H1 (cell line): ENCODE measurements around the gene OPALIN. TPM values are rescaled to one million over a fixed set of nuclear protein-coding genes. Genes with fewer than 3 reads are reported as not detected.

Experiments used
- CTCF ChIA-PET: fragments of 300-600 bp; sonication (Branson Sonifier 250); formaldehyde crosslinking; loops from one replicate; lab custom pipeline; 2021; ENCODE audit not compliant: partially characterized antibody; lab: Charles Lee
- POLR2A ChIA-PET: fragments of 300-600 bp; sonication (Branson Sonifier 250); formaldehyde crosslinking; loops from one replicate; lab custom pipeline; 2021; ENCODE audit warnings: inconsistent platforms; ENCODE audit not compliant: partially characterized antibody; lab: Charles Lee
- DNase-seq, 2 experiments: peaks; one replicate each; pipeline versions ENCODE4 v3.0.0 to v3.0.0-alpha.2; 2010 to 2022; ENCODE audit warnings: low spot score in 2 of 2, low read depth in 1 of 2, mixed read lengths in 1 of 2
- FAIRE-seq: peaks from 2 replicates; lab custom pipeline; 2011; peaks lifted over from hg19 to GRCh38; lab: Jason Lieb, UNC
- H2AFZ ChIP-seq: 2 replicates; pipeline ENCODE4 v1.8.1; 2012; ENCODE audit warnings: low read length, inconsistent platforms
- H2AK5ac ChIP-seq: 2 replicates; pipeline ENCODE4 v1.6.1; 2013; ENCODE audit warnings: low read depth, low read length
- H2BK120ac ChIP-seq: replicated peaks from 2 replicates; pipeline ENCODE3; 2013; ENCODE audit warnings: low read depth, low read length, inconsistent platforms
- H2BK12ac ChIP-seq: 2 replicates; pipeline ENCODE4 v1.6.1; 2013; ENCODE audit warnings: low read depth, low read length
- H2BK15ac ChIP-seq: 2 replicates; pipeline ENCODE4 v1.6.1; 2013; ENCODE audit warnings: low read length
- H2BK20ac ChIP-seq: 2 replicates; pipeline ENCODE4 v1.6.1; 2013; ENCODE audit warnings: low read length
- H2BK5ac ChIP-seq: 2 replicates; pipeline ENCODE4 v1.6.1; 2013; ENCODE audit warnings: low read depth, low read length
- H3K14ac ChIP-seq: 2 replicates; pipeline ENCODE4 v1.6.1; 2013; ENCODE audit warnings: inconsistent platforms; ENCODE audit not compliant: insufficient read length
- H3K18ac ChIP-seq: 2 replicates; pipeline ENCODE4 v1.6.1; 2013; ENCODE audit warnings: low read length; ENCODE audit errors: extremely low read depth
- H3K23ac ChIP-seq: 2 replicates; pipeline ENCODE4 v1.6.1; 2013; ENCODE audit warnings: inconsistent platforms; ENCODE audit not compliant: insufficient read length
- H3K23me2 ChIP-seq: 2 replicates; pipeline ENCODE4 v1.6.1; 2013; ENCODE audit warnings: low read depth, low read length
- H3K27ac ChIP-seq: 2 replicates; pipeline ENCODE4 v1.6.1; 2011; ENCODE audit warnings: low read depth, low read length, inconsistent platforms
- H3K27me3 ChIP-seq, 4 experiments: replicated peaks in 1 of 4; 1 replicate in 1 of 4; 2 replicates in 3 of 4; pipeline versions ENCODE4 v1.6.1 to v1.8.1; 2011 to 2013; ENCODE audit warnings: low read length in 3 of 4, mild to moderate bottlenecking in 3 of 4, inconsistent platforms in 2 of 4, mixed read lengths in 2 of 4, moderate library complexity in 1 of 4; ENCODE audit not compliant: control insufficient read depth in 3 of 4, insufficient read depth in 3 of 4; ENCODE audit errors: extremely low read depth in 1 of 4
- H3K36me3 ChIP-seq, 4 experiments: 2 replicates each; pipeline versions ENCODE4 v1.6.1 to v1.8.1; 2011 to 2013; ENCODE audit warnings: mild to moderate bottlenecking in 4 of 4, low read length in 3 of 4, moderate library complexity in 2 of 4, control low read depth in 1 of 4, inconsistent platforms in 1 of 4; ENCODE audit not compliant: insufficient read depth in 4 of 4, control insufficient read depth in 2 of 4
- H3K4ac ChIP-seq: replicated peaks from 2 replicates; pipeline ENCODE3; 2013; ENCODE audit warnings: low read length, low read depth, mixed read lengths, inconsistent platforms; ENCODE audit not compliant: insufficient read length
- H3K4me1 ChIP-seq, 4 experiments: replicated peaks in 1 of 4; 1 replicate in 1 of 4; 2 replicates in 3 of 4; pipeline versions ENCODE4 v1.6.1 to v1.8.1; 2011 to 2013; ENCODE audit warnings: low read length in 3 of 4, inconsistent platforms in 2 of 4, mixed read lengths in 1 of 4; ENCODE audit not compliant: insufficient read depth in 4 of 4, control insufficient read depth in 3 of 4
- H3K4me2 ChIP-seq, 2 experiments: 2 replicates each; pipeline versions ENCODE4 v1.6.1 to v1.8.1; 2011 to 2013; ENCODE audit warnings: low read depth in 2 of 2, low read length in 2 of 2, control low read depth in 1 of 2, inconsistent platforms in 1 of 2, mild to moderate bottlenecking in 1 of 2; ENCODE audit not compliant: insufficient read depth in 1 of 2
- H3K4me3 ChIP-seq, 4 experiments: fragments of 200-600, 300-600 bp in 1 of 4; sonication (generic), shearing (Covaris generic), sonication (Bioruptor Twin) in 1 of 4; 2 replicates each; pipeline versions ENCODE4 v1.5.1 to v1.8.1; 2011 to 2016; ENCODE audit warnings: low read length in 4 of 4, low read depth in 3 of 4, control low read depth in 2 of 4, inconsistent platforms in 2 of 4, mild to moderate bottlenecking in 2 of 4, mixed read lengths in 1 of 4, moderate library complexity in 1 of 4; ENCODE audit not compliant: insufficient read depth in 2 of 4; ENCODE audit errors: extremely low read depth in 1 of 4
- H3K56ac ChIP-seq: replicated peaks from 2 replicates; pipeline ENCODE3; 2013; ENCODE audit warnings: low read depth, mild to moderate bottlenecking, mixed read lengths, low read length, inconsistent platforms; ENCODE audit not compliant: insufficient read length
- H3K79me1 ChIP-seq: 2 replicates; pipeline ENCODE4 v1.6.1; 2013; ENCODE audit warnings: low read depth, low read length, control low read depth
- H3K79me2 ChIP-seq, 2 experiments: 2 replicates each; pipeline versions ENCODE4 v1.6.1 to v1.8.1; 2012 to 2013; ENCODE audit warnings: low read length in 2 of 2, mild to moderate bottlenecking in 2 of 2, inconsistent platforms in 1 of 2; ENCODE audit not compliant: insufficient read depth in 2 of 2, control insufficient read depth in 1 of 2
- H3K9ac ChIP-seq, 4 experiments: replicated peaks in 1 of 4; 1 replicate in 1 of 4; 2 replicates in 3 of 4; pipeline versions ENCODE4 v1.6.1 to v1.8.1; 2011 to 2013; ENCODE audit warnings: low read depth in 3 of 4, low read length in 3 of 4, control low read depth in 2 of 4, mild to moderate bottlenecking in 2 of 4, moderate library complexity in 2 of 4, inconsistent platforms in 1 of 4; ENCODE audit errors: extremely low read depth in 1 of 4
- H3K9me3 ChIP-seq, 2 experiments: 2 replicates each; pipeline versions ENCODE4 v1.6.1 to v1.8.1; 2012 to 2013; ENCODE audit warnings: mild to moderate bottlenecking in 2 of 2, moderate library complexity in 2 of 2, control low read depth in 1 of 2, inconsistent platforms in 1 of 2, low read depth in 1 of 2, low read length in 1 of 2, mixed read lengths in 1 of 2; ENCODE audit not compliant: insufficient read depth in 2 of 2
- H4K20me1 ChIP-seq, 2 experiments: replicated peaks in 1 of 2; 2 replicates each; pipeline versions ENCODE3 to v1.8.1; 2011 to 2013; ENCODE audit warnings: inconsistent platforms in 2 of 2, low read length in 2 of 2, mild to moderate bottlenecking in 1 of 2; ENCODE audit not compliant: insufficient read depth in 2 of 2, control insufficient read depth in 1 of 2
- H4K5ac ChIP-seq: 2 replicates; pipeline ENCODE4 v1.6.1; 2013; ENCODE audit warnings: low read length, low read depth, mixed read lengths, inconsistent platforms; ENCODE audit not compliant: insufficient read length
- H4K8ac ChIP-seq: 2 replicates; pipeline ENCODE4 v1.8.0; 2013; ENCODE audit warnings: mild to moderate bottlenecking, moderate library complexity, low read length, inconsistent platforms; ENCODE audit not compliant: insufficient read depth; ENCODE audit errors: extremely low read depth
- H4K91ac ChIP-seq: replicated peaks from 2 replicates; pipeline ENCODE3; 2013; ENCODE audit warnings: low read length, mixed read lengths, inconsistent platforms; ENCODE audit not compliant: insufficient read length
- CTCF ChIP-seq, 3 experiments: IDR thresholded peaks; 1 replicate in 2 of 3; 2 replicates in 1 of 3; pipeline versions ENCODE4 v1.5.1 to v1.6.1; 2011; ENCODE audit warnings: low read length in 3 of 3, mild to moderate bottlenecking in 3 of 3, inconsistent platforms in 2 of 3, low read depth in 1 of 3, moderate library complexity in 1 of 3; ENCODE audit not compliant: insufficient read depth in 1 of 3; ENCODE audit errors: control extremely low read depth in 1 of 3
- KDM1A ChIP-seq: fragments of 200-600, 300-600 bp; sonication (generic); IDR thresholded peaks from 2 replicates; pipeline ENCODE4 v1.7.1; 2016; ENCODE audit warnings: mild to moderate bottlenecking, low read length, borderline replicate concordance
- WGBS, 2 experiments: shearing (Covaris generic) in 1 of 2; methylation state at CpG; one replicate each; pipeline versions ENCODE4 v1.1.6 to v1.1.7; 2013 to 2015; ENCODE audit warnings: low lambda C conversion rate in 2 of 2, mixed read lengths in 2 of 2, inconsistent platforms in 1 of 2, low coverage in 1 of 2, missing lambda C conversion rate in 1 of 2; ENCODE audit not compliant: insufficient replicate concordance in 2 of 2, insufficient coverage in 1 of 2, insufficient read length in 1 of 2; ENCODE audit errors: extremely low coverage in 1 of 2, missing lambda C conversion rate in 1 of 2; 5-methylcytosine and 5-hydroxymethylcytosine counted together
- polyA plus RNA-seq, 7 experiments: library from polyadenylated mRNA; depleted of rRNA in 3 of 7; stranded (reverse) in 5 of 7; unstranded in 2 of 7; fragments of >200 nt in 5 of 7; fragments of 200-250 nt in 2 of 7; gene quantifications; 1 replicate in 5 of 7; 2 replicates in 1 of 7; 4 replicates in 1 of 7; pipeline versions ENCODE4 v1.2.1 to v1.2.3, GENCODE V29; 2011 to 2013; ENCODE audit warnings: missing spikeins in 2 of 7, mixed read lengths in 2 of 7
- total RNA-seq: library from RNA; stranded (reverse); fragmentation: NEBNext Ultra II Directional; extraction: Animal tissue kit (Norgen Biotek cat#: 25700); gene quantifications from 2 replicates; pipeline ENCODE4 v1.2.1, GENCODE V29; 2021

Gene OPALIN
- total and polyA plus RNA-seq, 2 of the 8 experiments (the other 6 are each of a cell fraction or from before 2014, with no cell fraction given): 0.03 TPM; not detected in 1

DNA sequence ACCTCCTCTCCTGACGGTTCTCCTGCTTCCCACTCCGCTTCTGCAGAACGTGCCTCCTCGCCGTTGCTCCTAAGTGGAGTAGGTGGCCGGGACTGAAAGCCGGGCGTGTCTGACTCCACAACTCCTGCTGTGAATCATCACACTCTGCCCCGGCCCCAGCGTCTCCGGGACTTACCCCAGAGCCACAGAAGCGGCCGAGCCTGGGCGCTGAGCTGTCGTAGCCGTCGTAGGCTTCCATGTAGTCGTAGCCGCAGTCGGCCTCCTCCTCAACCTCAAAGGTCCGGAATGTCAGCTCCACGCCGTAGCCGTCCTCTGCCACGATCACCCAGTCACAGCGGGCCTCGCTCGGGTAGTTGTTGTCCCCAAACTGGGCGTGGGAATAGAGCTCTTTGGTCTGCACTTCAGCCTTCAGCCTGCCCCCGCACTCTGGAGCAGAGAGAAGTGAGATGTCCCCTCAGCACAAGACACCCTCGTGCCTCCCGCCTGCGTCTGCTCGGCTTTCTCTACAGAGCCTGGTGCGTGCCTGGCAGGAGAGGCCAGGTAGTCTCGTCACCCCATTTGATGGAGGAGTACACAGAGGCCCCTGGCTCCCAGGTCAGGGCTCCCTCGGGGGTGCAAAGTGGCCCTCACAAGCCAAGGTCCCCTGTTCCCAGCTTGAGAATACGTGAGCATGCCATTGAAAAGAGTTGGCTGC, 11.2 kb upstream of the OPALIN start:
- ChIA-PET CTCF (interaction anchor here (0.5 to 12.6 kb wide), 49 partner anchors 8 to 848 kb away, joined by 3 to 197 read pairs (median 4); partner anchors contain the start of genes OPALIN and TLL2), POLR2A (interaction anchor here (1.0 to 1.1 kb wide), 2 partner anchors 128 to 240 kb away, joined by 3 read pairs; partner anchors contain the start of gene ZNF518A)
- Histone ChIP-seq H4K20me1 (no peaks in the 10 kb centered on the region), H3K4ac (no peak overlapping the region), H2BK20ac (peak overlapping the region; percentile 93), H3K4me3 (no peak overlapping the region), H3K9ac (no peak overlapping the region), H3K14ac (no peak overlapping the region), H3K27me3 (peaks cover 0 to 2% (median 1%) of the 10 kb centered on the region in 4 experiments; a peak in 3 of 7 replicates), H3K4me1 (peaks cover 0 to 11% (median 4%) of the 10 kb centered on the region in 4 experiments; a peak in 6 of 7 replicates), H4K91ac (peak overlapping the region; percentile 49), H4K8ac (peak overlapping the region; percentile 39; the same call in 1 of the 2 replicates), H3K9me3 (no peaks in the 10 kb centered on the region), H3K79me2 (no peaks in the 10 kb centered on the region), H3K23me2 (peaks cover 2% of the 10 kb centered on the region), H3K36me3 (no peaks in the 10 kb centered on the region), H2BK12ac (0 out of 2 replicates have a peak overlapping the region, but pooled peaks have one; percentile 41), H3K4me2 (no peak overlapping the region), H3K18ac (0 out of 2 replicates have a peak overlapping the region, but pooled peaks have one; percentile 24), H2BK15ac (peak overlapping the region; percentile 89; the same call in 1 of the 2 replicates), H2BK5ac (no peak overlapping the region; the same call in 1 of the 2 replicates), H2AK5ac (no peak overlapping the region), H3K23ac (no peak overlapping the region), H3K79me1 (no peaks in the 10 kb centered on the region), H2BK120ac (no peak overlapping the region), H3K27ac (no peak overlapping the region), H3K56ac (no peak overlapping the region), H4K5ac (no peak overlapping the region), H2AFZ (no peak overlapping the region)
- WGBS, 2 experiments: 89% methylated on average over 36 of the region's 38 CpGs; no CpG with 5 or more reads in 1 of the 2 experiments
- no peak for DNase-seq
- no peak for FAIRE-seq
- TF ChIP-seq CTCF (IDR thresholded peaks at IDR 0.05; ENCODE audit: control extremely low read depth in 1 of 3, insufficient read depth in 1 of 3, low read depth in 1 of 3, low read length in 3 of 3) (no peak), KDM1A (0 out of 2 replicates have a peak, but pooled peaks have one; percentile 48)
